HEK293 (cell line): ENCODE results near the gene CDH1.

Experiments used
- CTCF ChIP-seq: fragments of 450-650 bp; formaldehyde crosslinking; IDR thresholded peaks from 2 replicates; pipeline ENCODE4 v1.5.1; 2016; ENCODE audit warnings: missing biosample characterization, missing genetic modification characterization
- GLIS2 ChIP-seq: fragments of 450-650 bp; formaldehyde crosslinking; IDR thresholded peaks from 2 replicates; pipeline ENCODE4 v1.5.1; 2016; ENCODE audit warnings: missing biosample characterization, missing genetic modification characterization
- SP7 ChIP-seq: fragments of 450-650 bp; formaldehyde crosslinking; IDR thresholded peaks from 2 replicates; pipeline ENCODE4 v1.5.1; 2016; ENCODE audit warnings: missing biosample characterization, missing genetic modification characterization
- ZNF274 ChIP-seq, 2 experiments: fragments of 200-500 bp in 1 of 2; fragments of 450-650 bp in 1 of 2; sonication (Bioruptor generic) in 1 of 2; formaldehyde crosslinking in 1 of 2; IDR thresholded peaks; 2 replicates each; pipeline versions ENCODE4 v1.5.1 to v1.6.1; 2014 to 2016; ENCODE audit warnings: borderline replicate concordance in 1 of 2, inconsistent platforms in 1 of 2, low read length in 1 of 2, missing biosample characterization in 1 of 2, missing genetic modification characterization in 1 of 2

GRCh38 chr16:68754084-68754792, 17.1 kb downstream of the CDH1 start:
- TF ChIP-seq CTCF (tag by site-specific recombination) (no peak), ZNF274 (IDR thresholded peaks at IDR 0.05; ENCODE audit: low read length) (no peak), ZNF274 (tag by site-specific recombination; IDR thresholded peaks at IDR 0.05; ENCODE audit: borderline replicate concordance) (no peak), SP7 (tag by site-specific recombination) (no peak), GLIS2 (no peak)
